ENCODE results near the gene DNAJC5G. TPM values are rescaled to one million over a fixed set of nuclear protein-coding genes. Genes with fewer than 3 reads are reported as not detected.

The DNAJC5G gene
- polyA plus RNA-seq, 3 donors = not detected

GRCh38 chr2:27305516-27305915, 30.3 kb downstream of the DNAJC5G start:
- H3K27ac ChIP-seq (ENCODE audit: low read depth in 1 of 2, low read length in 2 of 2) = no peak overlapping the region
- peak overlapping the region in 1 of 7 donors; percentile 28 for H3K27ac Mint-ChIP-seq
- peaks cover 4 to 16% of the 10 kb centered on the region in 2 donors for H3K36me3 ChIP-seq (replicated peaks in 1 of 2; ENCODE audit: control insufficient read depth in 1 of 2, insufficient read depth in 2 of 2, low read length in 2 of 2)
- DNase-seq = no peak
- H3K27me3 ChIP-seq (ENCODE audit: control insufficient read depth in 2 of 2, insufficient read depth in 2 of 2, low read length in 2 of 2) = peaks cover 4 to 32% of the 10 kb centered on the region in 2 donors
- H3K4me3 ChIP-seq (replicated peaks in 1 of 3; ENCODE audit: low read depth in 2 of 3, low read length in 3 of 3) = no peak overlapping the region
- no peak overlapping the region for H3K9ac ChIP-seq (ENCODE audit: insufficient read depth, low read length, poor library complexity, severe bottlenecking)
- H3K79me2 ChIP-seq (ENCODE audit: insufficient read depth, low read length) = no peaks in the 10 kb centered on the region
- intact Hi-C loops (cut with micrococcal nuclease) = no loop called here
- peak overlapping the region in 1 of 2 donors; percentile 59 for H3K4me3 Mint-ChIP-seq
- H2AFZ ChIP-seq (ENCODE audit: insufficient read depth, low read depth, low read length, poor library complexity, severe bottlenecking) = no peak overlapping the region
- no peak for TF ChIP-seq CTCF (IDR thresholded peaks at IDR 0.05)
- WGBS (ENCODE audit: insufficient coverage) = 93% methylated on average over 16 of the region's 16 CpGs
- peaks cover 0 to 6% (median 1%) of the 10 kb centered on the region in 7 donors for H3K9me3 Mint-ChIP-seq
- peaks cover 17% of the 10 kb centered on the region for H3K4me1 Mint-ChIP-seq
- peaks cover 12 to 14% of the 10 kb centered on the region in 2 donors for H3K4me1 ChIP-seq (ENCODE audit: control insufficient read depth in 1 of 2, insufficient read depth in 2 of 2, low read length in 2 of 2)
- peaks cover 18 to 23% of the 10 kb centered on the region in 2 donors for H3K36me3 Mint-ChIP-seq
- H3K9me3 ChIP-seq (replicated peaks in 1 of 2; ENCODE audit: control insufficient read depth in 1 of 2, insufficient read depth in 1 of 2, low read length in 2 of 2) = peaks cover 0 to 7% of the 10 kb centered on the region in 2 donors
- H4K20me1 ChIP-seq (ENCODE audit: insufficient read depth, low read length) = no peaks in the 10 kb centered on the region
- peaks cover 37 to 48% (median 47%) of the 10 kb centered on the region in 3 donors for H3K27me3 Mint-ChIP-seq (ENCODE audit: low read depth in 3 of 3)
- no peak overlapping the region for H3K4me2 ChIP-seq (replicated peaks; ENCODE audit: extremely low read depth, low read length, poor library complexity, severe bottlenecking)

- TF ChIP-seq CTCF (IDR thresholded peaks at IDR 0.05) = no peak
- no peak overlapping the region for H2AFZ ChIP-seq (ENCODE audit: insufficient read depth, low read depth, low read length, poor library complexity, severe bottlenecking)
- 40% methylated on average over 24 of the region's 26 CpGs for WGBS (ENCODE audit: insufficient coverage)
- peaks cover 0 to 7% of the 10 kb centered on the region in 2 donors for H3K9me3 ChIP-seq (replicated peaks in 1 of 2; ENCODE audit: control insufficient read depth in 1 of 2, insufficient read depth in 1 of 2, low read length in 2 of 2)
- intact Hi-C loops (cut with micrococcal nuclease) = no loop called here
- H3K4me2 ChIP-seq (replicated peaks; ENCODE audit: extremely low read depth, low read length, poor library complexity, severe bottlenecking) = no peak overlapping the region
- no peaks in the 10 kb centered on the region for H4K20me1 ChIP-seq (ENCODE audit: insufficient read depth, low read length)
- Mint-ChIP-seq H3K27ac (no peak overlapping the region), H3K27me3 (ENCODE audit: low read depth in 3 of 3) (peaks cover 38 to 47% (median 45%) of the 10 kb centered on the region in 3 donors), H3K4me1 (peaks cover 17% of the 10 kb centered on the region), H3K36me3 (peaks cover 21 to 27% of the 10 kb centered on the region in 2 donors), H3K4me3 (peak overlapping the region in 1 of 2 donors; percentile 59), H3K9me3 (peaks cover 0 to 6% (median 1%) of the 10 kb centered on the region in 7 donors)
- no peak overlapping the region for H3K4me3 ChIP-seq (replicated peaks in 1 of 3; ENCODE audit: low read depth in 2 of 3, low read length in 3 of 3)
- no peaks in the 10 kb centered on the region for H3K79me2 ChIP-seq (ENCODE audit: insufficient read depth, low read length)
- peaks cover 12 to 14% of the 10 kb centered on the region in 2 donors for H3K4me1 ChIP-seq (ENCODE audit: control insufficient read depth in 1 of 2, insufficient read depth in 2 of 2, low read length in 2 of 2)
- peak overlapping the region; percentile 21 for H3K9ac ChIP-seq (ENCODE audit: insufficient read depth, low read length, poor library complexity, severe bottlenecking)
- DNase-seq = no peak
- H3K36me3 ChIP-seq (replicated peaks in 1 of 2; ENCODE audit: control insufficient read depth in 1 of 2, insufficient read depth in 2 of 2, low read length in 2 of 2) = peaks cover 4 to 18% of the 10 kb centered on the region in 2 donors
- H3K27ac ChIP-seq (ENCODE audit: low read depth in 1 of 2, low read length in 2 of 2) = no peak overlapping the region
- peaks cover 4 to 32% of the 10 kb centered on the region in 2 donors for H3K27me3 ChIP-seq (ENCODE audit: control insufficient read depth in 2 of 2, insufficient read depth in 2 of 2, low read length in 2 of 2)
Measured at GRCh38 chr2:27306136-27306535, 30.9 kb downstream of the DNAJC5G start.

Measured in CD14-positive monocyte (primary cell).